ENCODE data around the gene SGSM1.

Gene SGSM1

GRCh38 chr22:24806663-24807001 is 621 bp downstream of the SGSM1 start:
- no peak for DNase-seq (ENCODE audit: low read depth)

GRCh38 chr22:24807284-24807950 is 1.4 kb downstream of the SGSM1 start:
- no peak for DNase-seq (ENCODE audit: low read depth)

- no peak for DNase-seq (ENCODE audit: low read depth)
Measured at GRCh38 chr22:24809331-24809730, 3.3 kb downstream of the SGSM1 start.

GRCh38 chr22:24810043-24810749 is 4.2 kb downstream of the SGSM1 start:
- DNase-seq (ENCODE audit: low read depth) = no peak

- no peak for DNase-seq (ENCODE audit: low read depth)
Measured at GRCh38 chr22:24812950-24813775, 7.2 kb downstream of the SGSM1 start.

GRCh38 chr22:24813861-24814770 is 8.1 kb downstream of the SGSM1 start:
- DNase-seq (ENCODE audit: low read depth) = no peak

- no peak for DNase-seq (ENCODE audit: low read depth)
Measured at GRCh38 chr22:24816806-24817205, 10.8 kb downstream of the SGSM1 start.

- no peak for DNase-seq (ENCODE audit: low read depth)
Measured at GRCh38 chr22:24819487-24819886, 13.5 kb downstream of the SGSM1 start.

GRCh38 chr22:24819911-24820461 is 14.0 kb downstream of the SGSM1 start:
- no peak for DNase-seq (ENCODE audit: low read depth)

- no peak for DNase-seq (ENCODE audit: low read depth)
Measured at GRCh38 chr22:24822471-24822870, 16.5 kb downstream of the SGSM1 start.

- no peak for DNase-seq (ENCODE audit: low read depth)
Measured at GRCh38 chr22:24823787-24824186, 17.8 kb downstream of the SGSM1 start.

- no peak for DNase-seq (ENCODE audit: low read depth)
Measured at GRCh38 chr22:24824250-24824649, 18.2 kb downstream of the SGSM1 start.

GRCh38 chr22:24824915-24825314 is 18.9 kb downstream of the SGSM1 start:
- DNase-seq (ENCODE audit: low read depth) = no peak

GRCh38 chr22:24826710-24827285 is 20.8 kb downstream of the SGSM1 start:
- no peak for DNase-seq (ENCODE audit: low read depth)

- no peak for DNase-seq (ENCODE audit: low read depth)
Measured at GRCh38 chr22:24827296-24827695, 21.3 kb downstream of the SGSM1 start.

- DNase-seq (ENCODE audit: low read depth) = no peak
Measured at GRCh38 chr22:24830205-24830979, 24.4 kb downstream of the SGSM1 start.

GRCh38 chr22:24831687-24832086 is 25.7 kb downstream of the SGSM1 start:
- no peak for DNase-seq (ENCODE audit: low read depth)

- DNase-seq (ENCODE audit: low read depth) = no peak
Measured at GRCh38 chr22:24833881-24834495, 28.0 kb downstream of the SGSM1 start.

GRCh38 chr22:24834845-24835570 is 29.0 kb downstream of the SGSM1 start:
- DNase-seq (ENCODE audit: low read depth) = no peak

All from fibroblast of the conjunctiva (primary cell).